Right ventricle myocardium inferior (tissue), 1 donor: ENCODE results near the gene SLC7A5. TPM values are rescaled to one million over a fixed set of nuclear protein-coding genes. Genes with fewer than 3 reads are reported as not detected.
"Not testable (repeated sequence)": the region's sequence is repeated elsewhere in the genome, so short reads cannot be mapped to it uniquely, and the experiment has no call there.

Experiments
- ATAC-seq: fragments of 200-7000 bp; cut with Tn5 transposase; one replicate; pipeline ENCODE4 v1.9.1; 2020; ENCODE audit warnings: mild to moderate bottlenecking, moderate library complexity
- DNase-seq: peaks from one replicate; pipeline ENCODE4 v3.0.0; 2021; ENCODE audit errors: missing footprints
- intact Hi-C: fragments of 100-400 bp; cut with DNase I; formaldehyde crosslinking; loops from one replicate; pipeline ENCODE4 v1.11.0; 2022
- total RNA-seq: library from RNA; stranded (reverse); fragmentation: NEBNext Ultra II Directional; extraction: Animal tissue kit (Norgen Biotek cat#: 25700); gene quantifications from one replicate; pipeline ENCODE4 v1.2.1, GENCODE V29; 2021
- donor health status: DM: no; HTN: yes; CAD: no; lungs with severe emphysema.

Gene SLC7A5
- total RNA-seq, 1 donor from 2014 or later: 3.3 TPM

DNA sequence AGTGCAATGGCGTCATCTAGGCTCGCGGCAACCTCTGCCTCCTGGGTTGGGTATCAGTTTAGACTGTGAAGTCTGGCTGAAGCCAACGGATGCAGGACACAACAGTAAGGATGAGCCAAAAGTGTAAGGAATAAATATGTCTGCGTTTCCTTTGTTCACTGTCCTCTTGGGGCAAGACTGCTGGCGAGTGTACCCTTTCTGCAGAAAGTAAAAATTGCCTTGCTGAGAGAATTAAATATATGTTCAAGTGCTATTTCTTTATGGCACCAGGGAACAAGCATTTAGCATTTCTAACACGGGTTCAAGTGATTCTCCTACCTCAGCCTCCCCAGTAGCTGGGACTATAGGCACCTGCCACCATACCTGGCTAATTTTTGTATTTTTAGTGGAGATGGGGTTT lies 51.9 kb downstream of the SLC7A5 start:
- ATAC-seq, DNase-seq, intact Hi-C loops: not testable (repeated sequence)

DNA sequence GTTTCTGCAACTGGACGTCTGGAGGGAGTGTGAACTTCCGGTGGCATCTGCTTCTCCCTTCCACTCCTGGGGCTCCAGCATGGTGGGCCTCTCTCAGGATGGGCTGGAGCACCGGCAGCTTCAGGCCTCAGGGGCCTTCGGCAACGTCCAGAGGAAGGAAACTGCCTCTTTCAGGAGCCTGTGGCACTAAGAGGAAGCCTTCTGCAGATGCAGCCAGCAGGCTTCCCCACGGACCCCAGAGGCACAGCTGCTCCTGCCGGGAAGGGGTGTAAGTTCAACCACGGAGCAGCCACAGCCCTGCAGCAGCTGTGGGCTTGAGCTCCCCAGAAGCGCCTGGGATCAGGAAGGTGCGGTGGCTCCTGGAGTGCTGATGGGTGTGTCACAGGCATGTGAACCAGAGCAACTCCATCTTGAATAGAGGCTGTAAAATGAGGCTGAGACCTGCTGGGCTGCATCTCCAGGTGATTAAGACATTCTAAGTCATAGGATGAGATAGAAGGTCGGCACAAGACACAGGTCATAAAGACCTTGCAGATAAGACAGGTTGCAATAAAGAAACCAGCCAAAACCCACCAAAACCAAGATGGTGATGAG lies 52.7 kb downstream of the SLC7A5 start:
- ATAC-seq: no peak
- no peak for DNase-seq
- intact Hi-C loops: no loop called here

DNA sequence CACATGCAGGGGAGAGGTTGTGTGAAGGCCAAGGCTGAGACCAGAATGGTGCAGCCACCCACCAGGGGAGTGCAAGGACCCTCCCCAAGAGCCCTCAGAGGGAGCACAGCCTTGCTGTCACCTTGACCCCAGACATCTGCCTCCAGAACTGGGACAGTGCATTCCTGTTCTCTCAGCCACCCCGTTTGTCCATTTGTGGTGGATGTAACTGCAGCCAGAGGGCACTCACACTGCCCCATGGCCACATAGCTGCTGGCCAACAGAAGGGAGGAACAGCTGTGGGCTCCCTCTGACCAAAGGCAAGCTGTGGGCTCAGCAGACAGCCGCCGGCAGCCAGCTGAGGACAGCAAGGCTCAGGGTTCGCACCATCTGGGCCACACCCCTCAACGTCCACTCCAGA lies 53.7 kb downstream of the SLC7A5 start:
- no peak for DNase-seq
- intact Hi-C loops: no loop called here
- no peak for ATAC-seq

DNA sequence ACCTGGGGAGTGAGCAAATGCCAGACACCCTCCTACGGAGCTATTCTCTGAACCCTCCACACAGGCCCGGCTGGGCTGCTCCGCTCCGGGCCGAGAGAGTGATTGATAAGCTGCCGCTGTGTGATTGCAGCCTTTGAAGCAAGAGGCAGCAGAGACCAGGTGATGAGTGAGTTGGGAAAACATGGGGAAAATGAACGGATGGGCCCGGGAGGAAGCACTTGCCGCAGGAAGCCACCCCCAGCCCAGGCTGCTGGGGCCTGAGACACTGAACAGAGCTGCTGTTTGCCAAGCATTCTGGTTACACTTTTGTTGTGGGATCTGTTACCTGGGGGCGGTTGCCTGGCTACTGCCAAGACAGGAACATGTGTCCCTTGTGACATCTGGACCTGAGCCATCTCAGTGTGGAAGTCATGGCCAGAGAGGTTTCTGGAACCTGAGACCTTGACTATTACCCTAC lies 57.1 kb downstream of the SLC7A5 start:
- DNase-seq: no peak
- intact Hi-C loops: no loop called here
- ATAC-seq: no peak

DNA sequence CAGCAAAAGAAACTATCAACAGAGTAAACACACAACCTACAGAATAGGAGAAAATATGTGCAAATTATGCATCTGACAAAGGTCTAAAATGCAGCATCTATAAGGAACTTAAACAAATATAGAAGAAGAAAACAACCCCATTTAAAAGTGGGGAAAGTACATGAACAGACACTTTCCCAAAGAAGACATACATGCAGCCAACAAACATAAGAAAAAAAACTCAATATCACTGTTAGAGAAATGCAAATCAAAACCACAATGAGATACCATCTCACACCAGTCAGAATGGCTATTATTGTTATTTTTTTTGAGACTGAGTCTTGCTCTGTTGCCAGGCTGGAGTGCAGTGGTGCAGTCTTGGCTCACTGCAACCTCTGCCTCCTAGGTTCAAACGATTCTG lies 57.9 kb downstream of the SLC7A5 start:
- ATAC-seq, DNase-seq, intact Hi-C loops: not testable (repeated sequence)

DNA sequence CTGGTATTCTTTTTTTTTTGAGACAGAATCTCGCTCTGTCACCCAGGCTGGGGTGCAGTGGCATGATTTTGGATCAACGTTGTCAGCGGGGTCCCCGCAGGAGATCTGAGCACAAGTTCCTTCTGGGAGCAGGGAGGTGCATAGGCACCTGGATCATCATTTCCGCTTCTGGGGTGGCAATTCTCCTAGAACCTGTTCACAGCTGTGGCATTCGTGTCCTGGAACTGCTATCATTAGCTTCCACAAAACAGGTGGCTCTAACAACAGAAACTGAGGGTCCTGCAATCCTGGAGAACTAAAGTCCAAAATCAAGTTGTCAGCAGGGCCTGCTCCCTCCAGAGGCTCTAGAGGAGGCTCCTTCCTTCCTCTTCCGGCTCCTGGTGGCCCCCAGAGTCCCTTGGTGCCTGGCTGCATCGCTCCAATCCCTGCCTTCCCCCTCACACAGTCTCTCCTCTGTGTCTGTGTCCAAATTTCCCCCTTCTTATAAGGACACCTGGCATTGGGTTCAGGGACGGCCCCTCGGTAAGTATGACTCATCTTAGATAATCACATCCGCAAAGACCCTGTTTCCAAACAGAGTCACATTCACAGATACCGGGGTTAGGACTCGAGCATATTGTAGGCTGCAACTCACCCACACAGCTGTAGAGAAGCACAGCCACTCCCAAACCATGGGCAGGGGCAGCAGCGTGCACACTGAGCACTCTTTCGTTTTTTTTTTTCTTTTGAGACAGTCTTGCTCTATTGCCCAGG lies 60.0 kb downstream of the SLC7A5 start:
- DNase-seq: no peak
- ATAC-seq: no peak
- intact Hi-C loops: no loop called here

DNA sequence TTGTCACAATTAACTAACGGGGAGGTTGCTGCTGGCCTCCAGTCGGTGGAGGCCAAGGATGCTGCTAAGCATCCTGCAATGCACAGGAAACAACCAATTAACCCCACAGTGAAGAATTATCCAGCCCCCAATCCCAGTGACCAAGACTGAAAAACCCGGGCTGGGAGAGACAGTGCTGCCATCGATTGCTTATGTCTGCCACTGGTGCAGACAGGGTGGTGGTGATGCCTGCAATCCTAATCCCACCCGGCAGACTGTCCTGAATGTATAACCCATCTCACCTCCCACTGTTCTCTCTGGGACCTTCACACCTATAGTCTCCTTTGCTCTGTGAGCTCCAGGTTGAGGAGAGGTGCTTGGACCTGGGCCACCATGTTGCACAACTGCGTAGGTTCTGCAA lies 61.2 kb downstream of the SLC7A5 start:
- DNase-seq: no peak
- intact Hi-C loops: no loop called here
- no peak for ATAC-seq

DNA sequence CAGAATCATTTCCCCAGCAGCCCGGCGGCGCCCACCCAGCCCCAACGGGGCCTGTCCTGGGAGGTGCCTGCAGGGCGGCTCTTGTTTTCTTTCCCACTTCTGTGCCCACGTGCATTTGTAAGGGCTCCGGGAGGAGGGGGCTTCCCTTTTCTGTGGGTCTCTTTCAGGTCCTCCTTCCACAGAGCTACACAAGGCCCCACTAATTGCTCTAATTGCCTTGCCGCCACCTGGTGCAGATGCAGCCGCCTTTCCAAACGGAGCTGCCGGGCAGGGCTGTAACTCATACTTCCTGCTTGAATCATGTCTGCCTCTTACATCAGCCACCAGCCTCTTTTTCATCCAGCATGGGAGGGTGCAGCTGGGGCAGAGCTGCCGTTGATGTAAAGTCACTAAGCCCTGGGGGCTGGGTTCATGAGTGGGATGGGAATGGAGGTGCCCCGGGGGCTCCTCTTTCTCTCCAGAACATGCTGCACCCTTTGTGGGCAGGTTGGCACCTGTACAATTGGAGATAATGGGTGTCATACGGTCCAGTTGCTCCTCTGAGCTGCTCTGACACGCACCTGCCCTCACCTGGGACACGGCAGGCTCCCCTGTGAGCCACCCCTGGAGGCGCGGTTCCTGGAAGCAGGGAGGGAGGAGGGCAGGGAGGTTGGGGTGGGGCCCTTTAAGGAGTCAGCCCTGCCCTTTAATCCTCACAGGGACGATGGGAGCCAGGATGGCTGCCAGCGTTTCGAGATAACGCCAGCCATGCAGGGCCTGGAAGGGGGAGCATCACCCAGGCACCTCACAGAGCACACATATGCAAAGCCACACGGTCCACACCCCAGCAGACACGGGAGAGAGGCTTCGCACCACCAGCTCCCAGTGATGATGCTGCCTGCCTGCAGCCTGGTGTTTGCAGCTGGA lies 62.4 kb downstream of the SLC7A5 start:
- intact Hi-C loops: no loop called here
- DNase-seq (peak; percentile 78), ATAC-seq (peak; percentile 84)

DNA sequence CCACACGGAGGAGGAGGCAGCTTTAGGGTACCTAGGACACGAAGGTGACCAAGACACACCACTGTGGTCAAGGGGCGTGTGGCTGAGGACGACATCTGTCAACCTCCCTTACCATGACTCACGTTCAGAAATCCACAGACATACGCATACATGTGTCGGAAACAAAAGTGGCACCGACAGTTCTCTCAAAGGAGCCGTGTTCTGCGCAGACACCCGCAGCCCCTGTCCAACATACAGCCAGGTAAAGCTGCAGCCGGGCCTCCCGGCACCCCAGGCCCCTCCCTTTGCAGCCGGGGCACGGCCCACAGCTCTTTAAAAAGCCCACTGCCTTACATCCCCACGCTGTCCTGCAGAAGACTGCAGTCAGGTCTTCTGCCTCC lies 63.1 kb downstream of the SLC7A5 start:
- ATAC-seq (no peak), DNase-seq (no peak)
- intact Hi-C loops: no loop called here

DNA sequence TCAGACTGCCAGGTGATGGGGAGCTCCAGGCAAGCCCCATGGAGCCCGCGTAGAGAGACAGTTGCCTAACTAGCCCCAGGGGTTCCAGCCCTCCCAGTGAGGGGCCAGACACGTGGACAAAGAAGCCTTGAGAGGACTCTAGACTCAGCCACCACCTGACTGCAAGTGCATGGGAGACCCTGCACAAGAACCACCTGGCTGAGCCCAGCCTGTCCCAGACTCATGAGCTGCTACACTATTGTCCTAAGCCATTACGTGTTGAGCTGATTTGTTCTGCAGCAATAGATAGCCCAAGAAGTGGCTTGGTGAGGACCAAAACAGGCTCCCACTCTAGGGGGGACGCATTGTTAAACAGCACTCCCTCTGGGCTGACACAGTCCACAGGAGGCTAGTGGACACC lies 65.9 kb downstream of the SLC7A5 start:
- intact Hi-C loops: no loop called here
- ATAC-seq: no peak
- DNase-seq: no peak

DNA sequence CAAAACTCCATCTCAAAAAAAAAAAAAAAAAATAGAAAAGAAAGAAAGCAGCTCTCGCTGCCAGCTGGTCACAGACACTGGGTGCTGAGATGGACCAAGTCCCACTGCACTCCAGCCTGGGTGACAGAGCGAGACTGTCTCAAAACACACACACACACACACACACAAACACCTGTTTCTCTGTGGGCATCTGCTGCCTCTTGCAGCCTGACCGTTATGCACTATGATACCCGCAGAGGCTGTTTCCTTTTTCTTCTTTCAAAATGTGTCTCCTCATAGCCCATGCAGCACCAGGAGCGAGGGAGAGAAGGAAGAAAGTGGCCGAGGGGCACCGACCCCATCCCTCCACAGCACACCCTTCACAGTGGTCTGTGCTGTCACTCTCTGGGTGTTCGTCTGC lies 66.6 kb downstream of the SLC7A5 start:
- ATAC-seq: no peak
- no peak for DNase-seq
- intact Hi-C loops: no loop called here

DNA sequence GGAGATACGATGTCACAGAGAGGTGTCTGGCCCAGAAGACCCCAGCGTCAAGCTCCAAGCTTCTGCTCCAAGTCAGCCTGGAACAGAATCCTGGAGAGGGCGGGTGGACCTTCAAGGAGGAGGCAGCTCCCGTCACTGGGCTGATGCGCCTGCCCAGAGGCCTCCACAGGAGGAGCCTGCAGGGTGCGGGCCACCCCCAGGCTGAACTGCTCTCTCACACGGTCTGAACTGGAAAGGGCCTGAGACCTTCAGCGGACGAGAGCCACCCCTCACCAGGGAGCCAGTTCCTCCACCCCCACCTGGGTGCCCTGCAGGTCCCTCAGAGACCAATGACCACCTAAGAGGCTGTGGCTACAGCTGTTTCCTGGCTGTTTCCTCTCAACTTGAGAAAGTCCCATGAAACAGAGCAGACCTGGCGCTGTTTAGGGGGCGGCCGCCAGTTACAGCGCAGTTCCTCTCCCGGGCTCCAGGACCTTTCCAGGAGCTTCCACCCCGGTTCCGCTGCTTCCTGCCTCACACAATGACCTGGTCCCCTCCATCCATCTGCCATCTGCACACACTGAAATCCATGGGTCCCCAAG lies 67.5 kb downstream of the SLC7A5 start:
- intact Hi-C loops: no loop called here
- ATAC-seq (no peak), DNase-seq (no peak)

DNA sequence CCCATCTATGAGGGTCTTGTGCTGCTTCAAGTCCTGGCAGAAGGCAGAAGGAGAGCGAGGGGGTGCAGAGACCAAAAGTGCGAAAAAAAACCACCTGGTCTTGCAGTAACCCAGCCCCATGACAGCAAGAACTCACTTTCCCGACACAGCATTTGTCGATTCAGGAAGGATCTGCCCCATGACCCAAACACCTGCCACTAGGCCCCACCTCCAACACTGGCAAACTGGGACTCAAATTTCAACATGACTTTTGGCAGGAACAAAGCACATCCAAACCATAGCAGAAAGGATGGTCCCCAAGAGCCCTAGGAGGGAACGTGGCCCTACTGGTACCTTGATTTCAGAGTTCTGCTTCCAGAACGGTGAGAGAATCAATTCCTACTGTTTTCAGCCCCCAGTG lies 68.8 kb downstream of the SLC7A5 start:
- intact Hi-C loops: no loop called here
- ATAC-seq: no peak
- no peak for DNase-seq

DNA sequence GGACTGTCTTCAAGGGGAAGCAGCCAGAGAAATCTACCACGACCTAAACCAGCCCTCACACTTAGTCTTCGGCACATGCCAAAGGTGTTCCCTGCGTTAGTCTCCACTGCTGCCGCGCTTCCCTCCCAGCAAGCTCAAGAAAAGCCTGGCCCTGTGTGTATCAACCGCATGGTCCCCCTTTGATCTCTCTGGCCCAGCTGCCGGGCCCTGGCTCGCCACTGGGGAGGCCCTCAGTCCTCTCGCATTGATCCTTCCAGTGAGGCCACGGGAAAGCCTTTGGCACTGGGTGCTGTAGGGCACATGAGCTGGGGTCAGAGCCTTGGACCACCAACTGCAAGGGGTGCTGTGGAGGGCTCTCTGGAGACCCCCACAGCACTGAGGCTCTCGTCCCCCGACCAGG lies 74.0 kb downstream of the SLC7A5 start:
- intact Hi-C loops: no loop called here
- no peak for ATAC-seq
- DNase-seq: no peak

DNA sequence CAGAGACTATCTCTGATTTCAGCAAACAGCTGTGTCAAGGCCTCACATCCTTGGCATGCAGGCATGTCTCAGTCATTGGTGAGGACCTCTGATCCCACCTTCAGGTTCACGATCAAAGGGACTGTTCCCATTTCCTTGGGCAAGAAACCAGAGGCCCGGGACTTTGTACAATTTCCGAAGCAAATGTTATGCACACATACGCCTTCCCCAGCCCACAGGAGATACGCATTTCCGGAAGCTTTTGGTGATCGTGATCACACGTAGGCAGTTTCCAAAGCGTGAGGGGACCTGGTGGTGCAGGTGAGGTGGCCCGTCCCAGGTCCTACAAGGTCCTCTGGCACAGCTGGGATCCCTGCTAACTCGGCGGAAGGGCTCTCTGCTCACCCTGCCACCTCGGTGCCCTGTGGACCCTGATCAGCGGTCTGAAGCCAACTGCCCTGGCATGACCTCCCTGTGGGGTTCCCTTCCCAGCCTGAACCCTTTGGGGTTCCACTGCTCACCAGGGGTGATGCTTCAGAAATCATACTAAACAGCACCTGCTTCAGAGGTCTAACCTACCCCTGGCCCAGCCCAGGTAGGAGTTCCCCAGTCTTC lies 74.7 kb downstream of the SLC7A5 start:
- ATAC-seq (no peak), DNase-seq (no peak)
- intact Hi-C loops: no loop called here

DNA sequence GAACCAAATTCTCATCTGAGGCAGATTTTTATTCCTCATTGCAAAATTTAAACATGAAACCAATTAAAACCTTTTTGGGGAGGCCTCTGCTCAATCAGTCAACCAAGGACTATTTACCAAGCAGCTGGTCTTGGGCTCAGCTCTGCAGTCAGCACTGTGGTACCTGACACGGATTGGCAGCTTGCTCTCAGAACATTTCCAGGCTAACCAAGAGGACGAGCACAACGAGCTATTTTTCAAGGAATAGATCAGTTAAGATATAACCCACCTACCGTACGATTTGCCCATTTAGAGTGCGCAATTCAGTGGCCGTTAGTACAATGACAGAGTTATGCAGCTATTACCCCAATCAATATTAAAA lies 77.1 kb downstream of the SLC7A5 start:
- DNase-seq (no peak), ATAC-seq (no peak)
- intact Hi-C loops: no loop called here

DNA sequence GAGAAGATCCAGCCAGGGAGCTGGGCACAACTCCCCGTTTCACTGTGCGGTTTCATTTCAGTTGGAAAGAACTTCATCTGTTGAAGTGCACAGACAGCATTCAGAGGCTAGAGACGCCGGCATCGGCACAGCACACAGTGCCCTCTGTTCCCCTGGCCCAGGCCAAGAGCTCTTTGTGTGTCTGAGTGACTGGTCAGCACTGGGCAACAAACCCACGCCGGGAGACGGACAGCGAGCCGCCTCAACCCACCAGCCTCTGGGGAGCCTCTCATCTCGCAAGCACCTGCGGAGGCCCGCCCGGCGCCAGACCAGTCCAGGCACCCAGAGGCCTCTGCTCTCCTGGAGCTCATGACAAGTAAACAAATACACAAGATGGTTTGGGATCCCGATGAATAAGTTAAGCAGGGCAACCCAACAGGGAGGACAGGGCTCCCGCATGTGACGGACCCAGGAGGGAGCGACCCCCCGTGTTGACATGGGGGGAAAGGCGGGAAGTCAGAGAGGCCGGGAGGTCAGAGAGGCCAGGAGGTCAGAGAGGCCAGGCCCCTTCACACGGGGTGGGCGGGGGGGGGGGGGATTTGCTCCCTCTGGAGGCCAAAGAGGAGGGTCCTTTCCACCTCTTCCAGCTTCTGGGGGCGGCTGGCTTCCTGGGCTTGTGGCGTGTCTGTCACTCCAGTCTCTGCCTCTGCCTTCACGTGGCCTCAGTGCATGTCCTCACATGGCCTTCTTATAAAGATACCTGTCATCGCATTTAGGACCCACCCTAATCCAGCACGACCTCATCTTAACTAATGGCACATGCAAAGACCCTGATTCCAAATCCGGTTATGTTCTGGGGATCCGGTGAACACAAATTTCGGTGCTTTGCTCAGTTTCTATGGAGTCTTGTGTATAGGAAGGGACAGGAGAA lies 77.8 kb downstream of the SLC7A5 start:
- intact Hi-C loops: no loop called here
- DNase-seq (no peak), ATAC-seq (peak; percentile 21)
